H1 (cell line): ENCODE results near the gene NETO2. TPM values are rescaled to one million over a fixed set of nuclear protein-coding genes. Genes with fewer than 3 reads are reported as not detected.

Source experiments
- BACH1 ChIP-seq: IDR thresholded peaks from 2 replicates; pipeline ENCODE4 v1.6.1; 2012; ENCODE audit warnings: low read length, improper control_type of control experiment
- BRCA1 ChIP-seq: IDR thresholded peaks from 2 replicates; pipeline ENCODE4 v1.6.1; 2012; ENCODE audit warnings: low read depth, low read length, improper control_type of control experiment
- EZH2 ChIP-seq: fragments of 200-600 bp; sonication (generic); IDR thresholded peaks from 2 replicates; pipeline ENCODE4 v1.7.1; 2012; ENCODE audit warnings: low read depth, mild to moderate bottlenecking, moderate library complexity, low read length, inconsistent platforms; ENCODE audit not compliant: severe bottlenecking
- NRF1 ChIP-seq: IDR thresholded peaks from 2 replicates; pipeline ENCODE4 v1.6.1; 2011; ENCODE audit warnings: mild to moderate bottlenecking, low read depth, low read length, improper control_type of control experiment
- POLR2A ChIP-seq, 2 experiments: IDR thresholded peaks; 1 replicate in 1 of 2; 2 replicates in 1 of 2; pipeline ENCODE4 v1.6.1; 2011; ENCODE audit warnings: low read depth in 2 of 2, low read length in 2 of 2, mild to moderate bottlenecking in 2 of 2; ENCODE audit errors: control extremely low read depth in 1 of 2
- SIN3A ChIP-seq, 2 experiments: IDR thresholded peaks in 1 of 2; conservative IDR thresholded peaks in 1 of 2; 2 replicates each; pipeline ENCODE4 v1.6.1; 2011 to 2012; ENCODE audit warnings: low read length in 2 of 2, improper control_type of control experiment in 1 of 2, low read depth in 1 of 2, mild to moderate bottlenecking in 1 of 2
- polyA plus RNA-seq, 7 experiments: library from polyadenylated mRNA; depleted of rRNA in 3 of 7; stranded (reverse) in 5 of 7; unstranded in 2 of 7; fragments of >200 nt in 5 of 7; fragments of 200-250 nt in 2 of 7; gene quantifications; 1 replicate in 5 of 7; 2 replicates in 1 of 7; 4 replicates in 1 of 7; pipeline versions ENCODE4 v1.2.1 to v1.2.3, GENCODE V29; 2011 to 2013; ENCODE audit warnings: missing spikeins in 2 of 7, mixed read lengths in 2 of 7
- total RNA-seq: library from RNA; stranded (reverse); fragmentation: NEBNext Ultra II Directional; extraction: Animal tissue kit (Norgen Biotek cat#: 25700); gene quantifications from 2 replicates; pipeline ENCODE4 v1.2.1, GENCODE V29; 2021

Gene NETO2
- total and polyA plus RNA-seq, 2 of the 8 experiments (the other 6 are each of a cell fraction or from before 2014, with no cell fraction given): 9.4 to 12.5 TPM

- TF ChIP-seq EZH2: no peak
- TF ChIP-seq POLR2A (IDR thresholded peaks at IDR 0.05; ENCODE audit: control extremely low read depth in 1 of 2, low read depth in 2 of 2, low read length in 2 of 2): no peak
- TF ChIP-seq SIN3A (conservative IDR thresholded peaks at IDR 0.05 in 1 of 2, IDR thresholded peaks at IDR 0.05 in 1 of 2; ENCODE audit: low read depth in 1 of 2, low read length in 2 of 2): no peak
- TF ChIP-seq BACH1: no peak
- TF ChIP-seq NRF1: no peak
- no peak for TF ChIP-seq BRCA1
Measured at GRCh38 chr16:47160422-47160821, 16.7 kb upstream of the NETO2 start (continued).
